WTC11 (cell line): ENCODE measurements around the gene MOV10. TPM values are rescaled to one million over a fixed set of nuclear protein-coding genes. Genes with fewer than 3 reads are reported as not detected.

Experiments used
- ATAC-seq: fragments of 200-7000 bp; cut with Tn5 transposase; 2 replicates; pipeline ENCODE4 v1.10.0; 2021; ENCODE audit warnings: mild to moderate bottlenecking, moderate library complexity
- CTCF ChIA-PET: fragments of 300-600 bp; sonication (Branson Sonifier 250); formaldehyde crosslinking; loops from one replicate; lab custom pipeline; 2021; ENCODE audit warnings: antibody characterized with exemption; lab: Charles Lee
- POLR2A ChIA-PET: fragments of 350-600 bp; sonication (Branson Sonifier 250); formaldehyde crosslinking; loops from one replicate; lab custom pipeline; 2021; ENCODE audit warnings: antibody characterized with exemption; lab: Charles Lee
- DNase-seq: peaks from one replicate; pipeline ENCODE4 v3.0.0; 2021; ENCODE audit warnings: low spot score
- H3K27ac Mint-ChIP-seq: 2 replicates; pipeline ENCODE4 v1.8.0; 2021; ENCODE audit warnings: mixed read lengths
- H3K27me3 Mint-ChIP-seq: 2 replicates; pipeline ENCODE4 v1.8.0; 2021; ENCODE audit warnings: low read depth, mild to moderate bottlenecking, moderate library complexity, mixed read lengths
- H3K36me3 Mint-ChIP-seq: 2 replicates; pipeline ENCODE4 v1.8.0; 2021; ENCODE audit warnings: mixed read lengths
- H3K4me1 Mint-ChIP-seq: 2 replicates; pipeline ENCODE4 v1.8.0; 2022; ENCODE audit warnings: mixed read lengths
- H3K4me3 Mint-ChIP-seq: 2 replicates; pipeline ENCODE4 v1.8.0; 2021; ENCODE audit warnings: mild to moderate bottlenecking, moderate library complexity, mixed read lengths
- H3K9me3 Mint-ChIP-seq: 2 replicates; pipeline ENCODE4 v1.8.0; 2021; ENCODE audit warnings: mixed read lengths
- ATF1 ChIP-seq: sonication (generic); formaldehyde crosslinking; IDR thresholded peaks from 2 replicates; pipeline ENCODE4 v1.8.1; 2023; ENCODE audit warnings: mild to moderate bottlenecking, moderate library complexity, missing genetic modification reagents
- ATF3 ChIP-seq: sonication (generic); formaldehyde crosslinking; conservative IDR thresholded peaks from 2 replicates; pipeline ENCODE4 v1.8.1; 2022; ENCODE audit warnings: mild to moderate bottlenecking, missing genetic modification reagents
- CREB1 ChIP-seq: sonication (generic); formaldehyde crosslinking; IDR thresholded peaks from 2 replicates; pipeline ENCODE4 v1.8.0; 2023; ENCODE audit warnings: mild to moderate bottlenecking, missing genetic modification reagents
- CREM ChIP-seq: sonication (generic); formaldehyde crosslinking; IDR thresholded peaks from 2 replicates; pipeline ENCODE4 v1.8.1; 2022; ENCODE audit warnings: mild to moderate bottlenecking, missing genetic modification reagents, moderate library complexity
- CTCF ChIP-seq: fragments of 200-600 bp; IDR thresholded peaks from 2 replicates; pipeline ENCODE4 v1.8.0; 2022; ENCODE audit warnings: antibody characterized with exemption
- ELF4 ChIP-seq: sonication (generic); formaldehyde crosslinking; IDR thresholded peaks from 2 replicates; pipeline ENCODE4 v1.8.1; 2022; ENCODE audit warnings: low read depth, mild to moderate bottlenecking, moderate library complexity, missing genetic modification reagents
- ETV6 ChIP-seq: sonication (generic); formaldehyde crosslinking; IDR thresholded peaks from 2 replicates; pipeline ENCODE4 v1.8.1; 2022; ENCODE audit warnings: mild to moderate bottlenecking, missing genetic modification reagents
- FOXJ3 ChIP-seq: sonication (generic); formaldehyde crosslinking; IDR thresholded peaks from 2 replicates; pipeline ENCODE4 v1.9.0; 2021; ENCODE audit warnings: missing genetic modification reagents, mild to moderate bottlenecking, borderline replicate concordance
- FOXK1 ChIP-seq: sonication (generic); formaldehyde crosslinking; IDR thresholded peaks from 2 replicates; pipeline ENCODE4 v1.8.0; 2022; ENCODE audit warnings: mild to moderate bottlenecking, moderate library complexity, missing genetic modification reagents
- HMGXB4 ChIP-seq: sonication (generic); formaldehyde crosslinking; IDR thresholded peaks from 2 replicates; pipeline ENCODE4 v1.8.1; 2023; ENCODE audit warnings: mild to moderate bottlenecking, moderate library complexity, missing genetic modification reagents
- IRF1 ChIP-seq: sonication (generic); formaldehyde crosslinking; IDR thresholded peaks from 2 replicates; pipeline ENCODE4 v1.8.0; 2023; ENCODE audit warnings: missing genetic modification reagents
- JAZF1 ChIP-seq: fragments of 250-450 bp; sonication (Bioruptor Pico); IDR thresholded peaks from 2 replicates; pipeline ENCODE4 v1.9.0; 2021; ENCODE audit warnings: moderate library complexity, mild to moderate bottlenecking, inconsistent platforms
- JUN ChIP-seq: sonication (generic); formaldehyde crosslinking; IDR thresholded peaks from 2 replicates; pipeline ENCODE4 v1.8.0; 2023; ENCODE audit warnings: mild to moderate bottlenecking, missing genetic modification reagents
- KAT7 ChIP-seq: sonication (generic); formaldehyde crosslinking; IDR thresholded peaks from 2 replicates; pipeline ENCODE4 v1.8.1; 2023; ENCODE audit warnings: missing genetic modification reagents, mild to moderate bottlenecking, borderline replicate concordance
- MXD4 ChIP-seq: fragments of 250-450 bp; sonication (Bioruptor Pico); IDR thresholded peaks from 2 replicates; pipeline ENCODE4 v1.8.0; 2021; ENCODE audit warnings: mild to moderate bottlenecking, moderate library complexity, borderline replicate concordance
- NR1H2 ChIP-seq: sonication (generic); formaldehyde crosslinking; IDR thresholded peaks from 2 replicates; pipeline ENCODE4 v1.9.0; 2021; ENCODE audit warnings: mild to moderate bottlenecking, moderate library complexity, missing genetic modification reagents
- PRRX2 ChIP-seq: fragments of 250-450 bp; sonication (Bioruptor Pico); IDR thresholded peaks from 2 replicates; pipeline ENCODE4 v1.8.0; 2021; ENCODE audit warnings: mild to moderate bottlenecking
- SMAD4 ChIP-seq: sonication (generic); formaldehyde crosslinking; IDR thresholded peaks from 2 replicates; pipeline ENCODE4 v1.8.0; 2022; ENCODE audit warnings: mild to moderate bottlenecking, missing genetic modification reagents
- SOX15 ChIP-seq: fragments of 250-450 bp; sonication (Bioruptor Pico); IDR thresholded peaks from 2 replicates; pipeline ENCODE4 v1.9.0; 2021; ENCODE audit warnings: mild to moderate bottlenecking
- SP1 ChIP-seq: sonication (generic); formaldehyde crosslinking; conservative IDR thresholded peaks from 2 replicates; pipeline ENCODE4 v1.8.1; 2022; ENCODE audit warnings: missing genetic modification reagents
- TP53 ChIP-seq: sonication (generic); formaldehyde crosslinking; IDR thresholded peaks from 2 replicates; pipeline ENCODE4 v1.8.1; 2023; ENCODE audit warnings: mild to moderate bottlenecking, missing genetic modification reagents
- ZBTB21 ChIP-seq: sonication (generic); formaldehyde crosslinking; IDR thresholded peaks from 2 replicates; pipeline ENCODE4 v1.8.1; 2023; ENCODE audit warnings: mild to moderate bottlenecking, missing genetic modification reagents, borderline replicate concordance
- ZBTB43 ChIP-seq: sonication (generic); formaldehyde crosslinking; IDR thresholded peaks from 2 replicates; pipeline ENCODE4 v1.8.1; 2023; ENCODE audit warnings: mild to moderate bottlenecking, missing genetic modification reagents
- ZNF219 ChIP-seq: sonication (generic); formaldehyde crosslinking; IDR thresholded peaks from 2 replicates; pipeline ENCODE4 v1.8.0; 2023; ENCODE audit warnings: missing genetic modification reagents, mild to moderate bottlenecking, borderline replicate concordance
- ZNF263 ChIP-seq: sonication (generic); formaldehyde crosslinking; IDR thresholded peaks from 2 replicates; pipeline ENCODE4 v1.8.1; 2022; ENCODE audit warnings: low read depth, mild to moderate bottlenecking, moderate library complexity, missing genetic modification reagents
- ZNF281 ChIP-seq: sonication (generic); formaldehyde crosslinking; IDR thresholded peaks from 2 replicates; pipeline ENCODE4 v1.8.0; 2023; ENCODE audit warnings: mild to moderate bottlenecking, missing genetic modification reagents
- total RNA-seq: library from RNA; stranded (reverse); gene quantifications from 3 replicates; pipeline ENCODE4 v1.2.3, GENCODE V29; 2021

Gene MOV10
- total RNA-seq, 1 experiment from 2014 or later = 80.7 TPM

GRCh38 chr1:112674986-112675727 lies 698 bp downstream of the MOV10 start (continued):
- TF ChIP-seq FOXK1 (CRISPR knock-in tag) = no peak
- no peak for TF ChIP-seq PRRX2
- TF ChIP-seq ZNF281 (CRISPR knock-in tag) = no peak

- peaks cover 11% of the 10 kb centered on the region for H3K36me3 Mint-ChIP-seq
- ATAC-seq (no peak), DNase-seq (no peak)
- H3K4me3 Mint-ChIP-seq = peak overlapping the region; percentile 72
- ChIA-PET POLR2A (interaction anchor here (1.7 to 1.9 kb wide), 2 partner anchors 29 to 58 kb away, joined by 11 to 16 read pairs; partner anchors contain the start of gene ST7L), CTCF (interaction anchor here (0.6 to 3.6 kb wide), 7 partner anchors 14 to 285 kb away, joined by 3 to 23 read pairs (median 15); partner anchors contain the start of gene PPM1J)
- no peak for TF ChIP-seq HMGXB4
- no peak for TF ChIP-seq ZNF263 (CRISPR knock-in tag)
- TF ChIP-seq FOXJ3 (CRISPR knock-in tag) = no peak
- TF ChIP-seq TP53 = no peak
- TF ChIP-seq NR1H2 (CRISPR knock-in tag) = no peak
- no peak for TF ChIP-seq SP1 (CRISPR knock-in tag)
- no peak for TF ChIP-seq JUN (CRISPR knock-in tag)
- TF ChIP-seq ATF1 (CRISPR knock-in tag) = no peak
- TF ChIP-seq IRF1 (CRISPR knock-in tag) = no peak
- TF ChIP-seq SOX15 (CRISPR knock-in tag) = no peak
- TF ChIP-seq MXD4 (CRISPR knock-in tag) = no peak
- TF ChIP-seq ZBTB21 (CRISPR knock-in tag) = no peak
- peaks cover 55% of the 10 kb centered on the region for H3K4me1 Mint-ChIP-seq
- no peak overlapping the region for H3K27ac Mint-ChIP-seq
- H3K27me3 Mint-ChIP-seq = peaks cover 10% of the 10 kb centered on the region; the same call in 1 of the 2 replicates
- H3K9me3 Mint-ChIP-seq = peaks cover 4% of the 10 kb centered on the region; the same call in 1 of the 2 replicates
Observed at GRCh38 chr1:112675728-112676381, 1.4 kb downstream of the MOV10 start.

GRCh38 chr1:112676543-112676942 lies 2.1 kb downstream of the MOV10 start:
- Mint-ChIP-seq H3K36me3 (peaks cover 13% of the 10 kb centered on the region), H3K9me3 (peaks cover 4% of the 10 kb centered on the region; the same call in 1 of the 2 replicates), H3K4me3 (peak overlapping the region; percentile 72), H3K27ac (no peak overlapping the region), H3K27me3 (peaks cover 10% of the 10 kb centered on the region; the same call in 1 of the 2 replicates), H3K4me1 (peaks cover 48% of the 10 kb centered on the region)
- DNase-seq (no peak), ATAC-seq (no peak)
- CTCF ChIA-PET = no interaction called here
- TF ChIP-seq CTCF (no peak), ETV6 (CRISPR knock-in tag) (no peak), JAZF1 (CRISPR knock-in tag) (no peak), ATF3 (CRISPR knock-in tag) (no peak), ELF4 (CRISPR knock-in tag) (no peak), KAT7 (CRISPR knock-in tag) (no peak), SMAD4 (no peak), ZNF219 (CRISPR knock-in tag) (no peak), CREB1 (no peak), ZBTB43 (CRISPR knock-in tag) (no peak), CREM (CRISPR knock-in tag) (no peak)
- POLR2A ChIA-PET = no interaction called here
